ENCODE data around the gene CCIN. TPM values are rescaled to one million over a fixed set of nuclear protein-coding genes. Genes with fewer than 3 reads are reported as not detected.

The CCIN gene
- total and polyA plus RNA-seq, 7 donors = 0.03 to 0.04 TPM; not detected in 5

GRCh38 chr9:36193023-36193422 is 23.8 kb downstream of the CCIN start:
- no peak overlapping the region for H3K27ac ChIP-seq

GRCh38 chr9:36194326-36195000 is 25.3 kb downstream of the CCIN start:
- H3K4me1 ChIP-seq = peaks cover 41% of the 10 kb centered on the region
- no peak for TF ChIP-seq CTCF (IDR thresholded peaks at IDR 0.05)
- H3K27ac ChIP-seq = no peak overlapping the region
- no peaks in the 10 kb centered on the region for H3K27me3 ChIP-seq (ENCODE audit: insufficient read depth in 3 of 3, low read length in 2 of 3)
- peaks cover 2 to 27% of the 10 kb centered on the region in 2 donors for H3K36me3 ChIP-seq (ENCODE audit: insufficient read depth in 1 of 2, low read depth in 1 of 2)
- intact Hi-C loops (cut with DNase I) = loop anchor here (5.0 kb wide), 2 partner anchors 63 to 133 kb away; partner anchors contain the start of gene GNE (in 1 of the 2)
- no peak overlapping the region for H3K4me3 ChIP-seq
- ATAC-seq = no peak
- WGBS, 3 donors = 25 to 34% (median 31%) methylated on average over 4 of the region's 4 CpGs
- no peak for DNase-seq
- no peaks in the 10 kb centered on the region for H3K9me3 ChIP-seq

More at GRCh38 chr9:36193023-36193422, 23.8 kb downstream of the CCIN start:
- Histone ChIP-seq H3K27me3 (ENCODE audit: insufficient read depth in 3 of 3, low read length in 2 of 3) (no peaks in the 10 kb centered on the region), H3K9me3 (no peaks in the 10 kb centered on the region), H3K4me3 (peak overlapping the region; percentile 95), H3K4me1 (peaks cover 41% of the 10 kb centered on the region), H3K36me3 (ENCODE audit: insufficient read depth in 1 of 2, low read depth in 1 of 2) (peaks cover 0 to 12% of the 10 kb centered on the region in 2 donors)
- 69 to 75% (median 74%) methylated on average over 3 of the region's 3 CpGs for WGBS, 3 donors
- DNase-seq (no peak), ATAC-seq (no peak)
- TF ChIP-seq CTCF (IDR thresholded peaks at IDR 0.05) = no peak
- intact Hi-C loops (cut with DNase I) = loop anchor here (5.0 kb wide), 2 partner anchors 64 to 134 kb away; partner anchors contain the start of gene GNE (in 1 of the 2)

GRCh38 chr9:36204906-36205547 is 35.8 kb downstream of the CCIN start:
- Histone ChIP-seq H3K27me3 (ENCODE audit: insufficient read depth in 3 of 3, low read length in 2 of 3) (no peaks in the 10 kb centered on the region), H3K9me3 (no peaks in the 10 kb centered on the region), H3K4me1 (peaks cover 25% of the 10 kb centered on the region), H3K4me3 (no peak overlapping the region), H3K36me3 (ENCODE audit: insufficient read depth in 1 of 2, low read depth in 1 of 2) (peaks cover 21 to 92% of the 10 kb centered on the region in 2 donors), H3K27ac (no peak overlapping the region)
- 80 to 86% (median 84%) methylated on average over 11 of the region's 11 CpGs for WGBS, 3 donors
- ATAC-seq (peak in 1 of 4 donors; percentile 59), DNase-seq (no peak)
- TF ChIP-seq CTCF (IDR thresholded peaks at IDR 0.05) = no peak
- intact Hi-C loops (cut with DNase I) = no loop called here

GRCh38 chr9:36207016-36207415 is 37.8 kb downstream of the CCIN start:
- H3K9me3 ChIP-seq = no peaks in the 10 kb centered on the region
- H3K36me3 ChIP-seq (ENCODE audit: insufficient read depth in 1 of 2, low read depth in 1 of 2) = peaks cover 22 to 92% of the 10 kb centered on the region in 2 donors
- intact Hi-C loops (cut with DNase I) = no loop called here
- DNase-seq = peak in 1 of 2 donors; percentile 53
- peak; percentile 72 to 88 (median 81) for ATAC-seq
- H3K4me1 ChIP-seq = peaks cover 33% of the 10 kb centered on the region
- no peak overlapping the region for H3K4me3 ChIP-seq
- peak overlapping the region; percentile 65 for H3K27ac ChIP-seq
- H3K27me3 ChIP-seq (ENCODE audit: insufficient read depth in 3 of 3, low read length in 2 of 3) = no peaks in the 10 kb centered on the region
- 41 to 58% (median 52%) methylated on average over 4 of the region's 4 CpGs for WGBS, 3 donors
- TF ChIP-seq CTCF (IDR thresholded peaks at IDR 0.05) = no peak
